NCI-H345 treated with DMSO at 0.1 percent for 48 hours (cell line): ENCODE measurements around the gene IGSF21.

Experiments used
- DNase-seq: peaks from one replicate; lab custom pipeline; 2025; ENCODE audit not compliant: unreplicated experiment; lab: John Stamatoyannopoulos, UW

IGSF21 gene

GRCh38 chr1:18119289-18119688 is 11.7 kb downstream of the IGSF21 start:
- no peak for DNase-seq

GRCh38 chr1:18119771-18120377 is 12.3 kb downstream of the IGSF21 start:
- DNase-seq: no peak

DNA sequence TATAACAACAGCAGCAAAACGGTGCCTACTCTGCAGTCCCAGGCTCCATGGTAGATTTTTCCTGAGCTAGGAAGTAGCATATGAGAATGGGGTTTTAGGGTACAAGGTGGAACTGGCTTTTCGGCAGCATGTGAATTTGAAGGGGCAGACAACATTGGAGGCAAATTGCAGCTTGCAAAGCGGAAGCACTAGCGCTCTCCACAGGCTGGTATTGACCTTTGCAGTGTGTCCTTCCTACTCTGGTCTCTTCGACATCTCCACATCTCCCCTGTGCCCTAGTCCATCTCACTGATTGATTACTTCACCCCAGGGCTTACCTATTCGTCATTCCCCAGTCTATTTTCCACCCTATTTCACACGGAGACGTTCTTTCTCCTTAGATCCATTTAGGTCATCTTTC is 13.0 kb downstream of the IGSF21 start:
- DNase-seq: no peak

GRCh38 chr1:18121072-18121820 is 13.6 kb downstream of the IGSF21 start:
- DNase-seq: no peak

GRCh38 chr1:18123467-18123992 is 15.9 kb downstream of the IGSF21 start:
- no peak for DNase-seq

GRCh38 chr1:18124977-18125376 is 17.4 kb downstream of the IGSF21 start:
- no peak for DNase-seq

DNA sequence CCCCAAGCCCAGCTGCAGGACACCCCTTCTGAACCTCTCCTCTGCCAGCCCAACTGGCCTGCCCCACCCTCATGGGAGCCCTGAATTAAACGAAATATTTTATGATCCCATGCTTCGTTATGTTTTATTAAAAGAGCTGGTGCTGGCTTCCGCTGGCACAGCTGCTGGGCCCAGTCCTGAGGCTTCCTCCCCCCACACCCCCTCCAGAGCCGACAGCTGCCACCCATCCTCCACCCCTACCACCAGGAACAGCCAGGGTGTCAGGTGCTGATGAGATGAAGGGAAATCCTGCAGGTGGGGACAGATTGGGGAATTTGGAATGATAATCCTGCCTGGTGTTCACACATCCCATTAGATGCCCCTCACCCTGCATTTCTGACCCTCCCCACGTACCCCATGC is 19.0 kb downstream of the IGSF21 start:
- DNase-seq: no peak

GRCh38 chr1:18128298-18128697 is 20.7 kb downstream of the IGSF21 start:
- no peak for DNase-seq

DNA sequence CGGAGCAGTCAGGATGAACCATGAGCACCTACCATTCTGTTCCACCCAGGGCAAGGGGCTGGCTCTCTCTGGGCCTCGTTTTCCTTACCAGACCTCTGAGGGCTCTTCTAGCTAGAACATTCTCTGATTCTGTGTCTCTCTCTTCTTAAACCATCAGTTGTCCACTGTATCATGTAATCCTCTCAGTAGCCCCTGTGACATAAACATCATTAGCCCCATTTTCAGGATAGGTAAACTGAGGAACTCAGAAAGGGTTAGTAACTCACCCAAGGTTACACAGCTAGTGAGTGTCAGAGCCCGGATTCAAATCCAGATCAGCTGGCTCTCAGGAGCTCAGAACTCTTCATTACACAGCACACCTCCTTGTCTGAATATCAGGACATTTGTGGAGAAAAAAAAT is 22.8 kb downstream of the IGSF21 start:
- DNase-seq: no peak

DNA sequence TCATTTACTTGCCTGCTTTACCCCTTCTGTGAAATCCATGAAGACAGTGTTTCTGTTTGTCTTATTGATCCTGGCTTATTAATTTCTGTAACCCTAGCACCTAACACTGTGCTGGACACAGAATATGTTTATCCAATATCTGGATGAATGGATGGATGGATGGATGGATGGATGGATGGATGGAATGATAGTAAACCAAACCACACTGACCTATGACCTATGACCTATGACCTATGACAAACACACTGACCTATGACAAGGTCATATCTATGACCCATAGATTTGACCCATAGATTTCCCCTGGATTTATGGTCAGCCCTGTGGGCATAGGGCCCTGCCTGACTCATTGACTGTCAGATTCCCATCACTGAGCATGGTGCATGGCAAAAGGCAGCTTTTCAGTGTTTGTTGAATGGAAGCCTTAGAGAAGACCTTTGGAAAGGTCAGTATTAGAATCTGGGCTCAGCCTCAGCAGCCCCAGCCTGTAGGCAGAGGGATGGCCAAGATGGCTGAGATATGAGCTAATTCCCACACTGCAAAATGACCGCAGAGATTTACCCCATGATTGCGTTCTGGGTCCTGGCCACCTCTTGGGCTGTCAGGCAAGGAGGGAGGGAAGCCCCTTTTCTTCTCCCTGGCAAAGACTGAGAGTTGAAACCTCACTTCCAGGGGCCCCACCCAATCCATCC is 24.6 kb downstream of the IGSF21 start:
- no peak for DNase-seq

DNA sequence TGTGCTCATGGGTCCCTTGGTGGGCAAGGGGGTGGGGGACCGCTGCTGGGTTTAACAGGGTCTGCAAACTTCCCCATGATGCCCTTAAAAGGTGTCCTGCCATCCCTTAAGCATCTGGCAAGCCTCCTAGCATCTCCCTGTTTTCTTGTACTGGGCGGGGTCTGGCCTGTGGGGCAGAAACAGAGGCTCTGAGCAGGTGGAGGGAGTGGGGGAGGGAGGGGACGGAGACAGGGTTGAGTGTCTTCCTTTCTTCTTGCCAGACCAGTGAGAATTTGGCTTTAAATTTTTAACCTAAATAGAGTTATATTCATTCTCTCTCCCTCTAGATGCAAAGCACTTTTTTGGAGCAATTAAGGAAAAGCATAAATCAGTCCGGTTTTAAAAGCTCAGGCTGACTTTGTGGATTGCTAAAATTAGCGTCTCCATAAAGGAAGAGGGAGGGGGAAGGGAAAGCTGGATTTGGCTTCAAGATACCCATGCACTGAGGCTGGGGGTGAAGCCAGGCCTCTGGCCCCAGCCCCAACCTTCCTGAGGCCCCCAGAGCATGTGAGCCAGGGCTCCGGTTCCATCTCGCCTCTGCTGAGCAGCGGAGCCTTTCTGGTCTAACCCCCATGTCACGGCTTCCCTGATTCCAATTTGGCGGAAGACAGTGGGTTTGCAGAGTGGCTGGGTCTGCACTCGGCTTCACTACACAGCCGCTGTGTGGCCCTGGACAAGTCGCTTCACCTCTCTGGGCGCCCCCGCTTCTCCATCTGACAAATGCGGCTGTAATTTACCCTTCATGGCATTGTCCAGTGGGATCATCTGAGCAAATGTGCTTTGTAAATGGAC is 25.3 kb downstream of the IGSF21 start:
- no peak for DNase-seq

- no peak for DNase-seq
These were observed 26.9 kb downstream of the IGSF21 start for GRCh38 chr1:18134324-18135046.

- DNase-seq: no peak
These were observed 30.3 kb downstream of the IGSF21 start for GRCh38 chr1:18137759-18138345.

DNA sequence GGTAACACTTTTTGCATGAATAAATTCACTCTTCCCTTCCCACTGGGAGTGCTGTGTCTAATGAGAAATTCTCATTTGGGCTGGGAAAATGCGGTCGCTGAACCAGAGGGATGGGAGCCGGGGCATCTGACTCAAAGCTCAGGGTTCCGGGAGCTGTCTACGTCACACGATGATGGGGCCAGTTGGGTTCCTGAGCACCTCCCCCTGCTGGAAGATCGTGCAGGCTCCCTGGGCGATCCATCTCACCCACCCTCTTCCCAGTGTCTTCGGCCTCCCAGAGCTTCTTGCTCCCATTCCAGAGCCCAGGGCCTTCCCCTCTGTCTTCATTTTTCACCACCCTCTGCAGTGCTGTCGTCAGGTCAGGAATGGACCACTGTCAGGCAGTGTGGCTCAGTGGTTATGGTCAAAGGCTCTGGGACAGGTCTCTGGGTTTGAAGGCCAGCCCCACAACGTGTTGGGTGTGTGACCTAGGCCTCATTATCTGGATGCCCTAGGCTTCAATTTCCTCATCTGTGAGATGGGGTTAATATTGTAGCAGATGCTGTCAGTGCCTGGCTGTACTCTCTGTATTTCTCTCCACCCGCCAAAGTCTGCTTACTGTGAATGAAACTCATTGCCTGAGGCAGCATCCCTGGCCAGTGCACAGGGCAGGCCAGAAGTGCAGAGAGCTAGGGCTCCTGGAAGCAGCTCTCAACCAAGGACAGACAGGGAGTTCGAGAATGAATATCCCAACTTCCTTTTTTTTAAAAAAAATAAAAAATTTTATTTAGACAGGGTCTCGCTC is 31.8 kb downstream of the IGSF21 start:
- no peak for DNase-seq

- no peak for DNase-seq
These were observed 32.8 kb downstream of the IGSF21 start for GRCh38 chr1:18140411-18140810.

GRCh38 chr1:18141661-18142060 is 34.1 kb downstream of the IGSF21 start:
- no peak for DNase-seq

- DNase-seq: no peak
These were observed 34.9 kb downstream of the IGSF21 start for GRCh38 chr1:18142471-18142870.

DNA sequence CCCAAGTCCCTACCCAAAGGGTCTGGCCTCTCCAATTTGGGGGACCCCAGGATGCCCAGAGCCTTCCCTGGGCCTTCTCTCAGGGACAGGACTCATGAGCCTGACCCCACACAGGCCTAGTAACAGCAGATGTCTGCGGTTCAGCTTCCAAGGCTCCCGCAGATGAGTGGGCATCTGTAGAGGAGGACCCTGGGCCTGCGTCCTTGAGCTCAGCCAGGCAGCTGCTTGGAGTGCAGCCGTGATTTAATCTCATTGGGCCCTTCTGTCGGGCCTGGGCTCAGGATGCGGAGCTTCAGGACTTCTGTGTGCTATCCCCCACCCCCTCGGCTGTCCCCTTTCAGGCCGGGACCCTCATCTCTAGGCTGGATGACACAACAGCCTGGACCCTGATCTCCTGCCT is 35.4 kb downstream of the IGSF21 start:
- no peak for DNase-seq

GRCh38 chr1:18144062-18144461 is 36.5 kb downstream of the IGSF21 start:
- no peak for DNase-seq
